Mesangial cell (primary cell): ENCODE results near the gene ETNK1. TPM values are rescaled to one million over a fixed set of nuclear protein-coding genes. Genes with fewer than 3 reads are reported as not detected.

Experiments used
- total RNA-seq: library from RNA; depleted of rRNA; stranded (reverse); fragments of >200 nt; gene quantifications from 2 replicates; pipeline ENCODE4 v1.2.3, GENCODE V29; 2015

The ETNK1 gene, protein sequence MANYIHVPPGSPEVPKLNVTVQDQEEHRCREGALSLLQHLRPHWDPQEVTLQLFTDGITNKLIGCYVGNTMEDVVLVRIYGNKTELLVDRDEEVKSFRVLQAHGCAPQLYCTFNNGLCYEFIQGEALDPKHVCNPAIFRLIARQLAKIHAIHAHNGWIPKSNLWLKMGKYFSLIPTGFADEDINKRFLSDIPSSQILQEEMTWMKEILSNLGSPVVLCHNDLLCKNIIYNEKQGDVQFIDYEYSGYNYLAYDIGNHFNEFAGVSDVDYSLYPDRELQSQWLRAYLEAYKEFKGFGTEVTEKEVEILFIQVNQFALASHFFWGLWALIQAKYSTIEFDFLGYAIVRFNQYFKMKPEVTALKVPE
- total RNA-seq, result 17.6 and 25.2 TPM in 2 replicates

DNA sequence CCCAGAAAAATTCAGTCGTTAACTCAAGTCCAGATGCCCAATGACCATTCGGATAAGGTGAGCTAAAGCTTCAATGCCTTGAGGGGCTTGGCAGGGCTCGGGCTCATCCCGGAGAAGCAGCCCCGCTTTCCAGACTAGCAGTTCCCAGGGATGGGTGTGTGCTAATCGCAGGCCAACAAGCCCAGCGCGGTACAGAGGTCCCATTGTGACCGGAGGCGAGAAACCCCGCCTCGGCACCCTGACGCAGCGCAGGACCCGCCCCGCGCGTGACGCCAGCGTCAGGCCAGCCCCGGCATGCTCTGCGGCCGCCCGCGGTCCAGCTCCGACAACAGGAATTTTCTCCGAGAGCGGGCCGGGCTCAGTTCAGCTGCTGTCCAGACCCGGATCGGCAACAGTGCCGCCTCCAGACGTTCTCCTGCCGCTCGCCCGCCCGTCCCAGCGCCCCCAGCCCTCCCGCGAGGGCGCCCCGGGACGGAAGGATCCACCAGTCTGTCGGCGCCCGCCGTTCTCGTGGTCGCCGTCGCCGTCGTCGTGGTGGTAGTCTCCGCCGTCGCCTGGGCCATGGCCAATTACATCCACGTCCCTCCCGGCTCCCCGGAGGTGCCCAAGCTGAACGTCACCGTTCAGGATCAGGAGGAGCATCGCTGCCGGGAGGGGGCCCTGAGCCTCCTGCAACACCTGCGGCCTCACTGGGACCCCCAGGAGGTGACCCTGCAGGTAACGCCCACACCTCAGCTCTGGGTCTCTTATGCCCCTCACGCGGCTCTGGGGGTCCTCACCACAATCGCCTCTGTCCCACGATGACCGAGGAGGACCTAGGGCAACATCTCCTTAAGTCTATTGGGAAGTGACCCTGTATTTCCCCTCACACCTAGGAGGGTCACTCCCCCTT is at the start of gene ETNK1:
Gene ETNK1 (plus strand): TSS at position 302 of the 892 bp plus-strand sequence. CDS start 260 bp downstream, at position 562.

Other genes with a start within 250 kb of the ETNK1 start
- 10.3 and 20.2 TPM in 2 replicates for gene C2CD5, start 80.6 kb upstream of the ETNK1 start, total RNA-seq